ENCODE data around the gene NUMA1.

The NUMA1 gene

DNA sequence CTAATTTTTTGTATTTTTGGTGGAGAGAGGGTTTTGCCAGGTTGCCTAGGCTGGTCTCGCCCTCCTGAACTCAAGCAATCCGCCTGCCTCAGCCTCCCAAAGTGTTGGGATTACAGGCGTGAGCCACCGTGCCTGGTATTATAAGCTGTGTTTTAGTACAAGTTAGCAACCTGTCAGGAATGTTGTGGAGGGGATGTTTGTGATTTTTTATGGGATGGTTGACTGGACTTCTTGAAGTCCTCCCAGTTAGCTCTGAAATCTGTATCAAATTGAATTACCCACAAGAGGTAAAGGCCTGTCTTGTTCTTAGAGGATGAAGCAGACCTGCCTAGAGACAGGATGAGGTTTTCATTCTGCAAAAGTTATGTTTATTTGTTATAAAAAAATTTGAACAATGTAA, 115.7 kb downstream of the NUMA1 start:
- DNase-seq (ENCODE audit: low spot score): no peak

DNA sequence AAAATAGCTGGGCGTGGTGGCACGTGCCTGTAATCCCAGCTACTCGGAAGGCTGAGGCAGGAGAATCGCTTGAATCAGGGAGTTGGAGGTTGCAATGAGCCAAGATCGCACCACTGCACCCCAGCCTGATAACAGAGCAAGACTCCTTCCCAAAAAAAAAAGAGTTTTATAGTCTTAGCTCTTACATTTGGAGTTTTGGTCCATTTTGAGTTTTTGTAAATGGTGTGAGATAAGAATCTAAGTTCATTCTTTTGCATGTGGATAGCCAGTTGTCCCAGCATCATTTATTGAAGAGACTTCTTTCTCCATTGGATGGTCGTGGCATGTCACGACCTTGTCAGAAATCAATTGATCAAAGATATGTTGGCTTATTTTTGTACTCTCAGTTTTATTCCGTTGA, 116.9 kb downstream of the NUMA1 start:
- no peak for DNase-seq (ENCODE audit: low spot score)

DNA sequence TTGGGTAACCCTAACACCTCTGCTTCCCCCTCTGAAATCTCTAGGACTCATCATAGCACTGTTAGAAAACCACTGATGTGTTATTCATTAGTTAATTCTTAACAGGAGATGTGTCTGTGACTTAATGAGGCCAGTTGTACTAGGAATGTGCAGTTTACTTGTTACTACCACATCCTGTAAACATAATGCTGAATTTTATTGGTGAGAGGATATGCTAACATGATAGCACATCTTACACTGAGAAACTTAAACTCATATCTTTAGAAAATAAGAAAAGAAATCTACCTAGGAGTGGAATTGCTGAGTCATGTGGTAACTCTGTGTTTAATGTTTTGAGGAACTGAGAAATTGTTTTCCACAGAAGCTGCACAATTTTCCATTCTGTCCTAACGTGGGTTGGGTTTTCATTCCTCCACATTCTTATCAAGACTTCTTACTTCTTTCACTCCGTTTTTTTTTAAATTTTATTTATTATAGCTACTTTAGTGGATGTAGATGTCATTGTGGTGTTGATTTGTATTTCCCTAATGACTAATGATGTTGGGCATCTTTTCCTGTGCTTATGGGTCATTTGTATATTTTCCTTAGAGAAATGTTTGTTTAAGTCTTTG, 117.8 kb downstream of the NUMA1 start:
- DNase-seq (ENCODE audit: low spot score): no peak

DNA sequence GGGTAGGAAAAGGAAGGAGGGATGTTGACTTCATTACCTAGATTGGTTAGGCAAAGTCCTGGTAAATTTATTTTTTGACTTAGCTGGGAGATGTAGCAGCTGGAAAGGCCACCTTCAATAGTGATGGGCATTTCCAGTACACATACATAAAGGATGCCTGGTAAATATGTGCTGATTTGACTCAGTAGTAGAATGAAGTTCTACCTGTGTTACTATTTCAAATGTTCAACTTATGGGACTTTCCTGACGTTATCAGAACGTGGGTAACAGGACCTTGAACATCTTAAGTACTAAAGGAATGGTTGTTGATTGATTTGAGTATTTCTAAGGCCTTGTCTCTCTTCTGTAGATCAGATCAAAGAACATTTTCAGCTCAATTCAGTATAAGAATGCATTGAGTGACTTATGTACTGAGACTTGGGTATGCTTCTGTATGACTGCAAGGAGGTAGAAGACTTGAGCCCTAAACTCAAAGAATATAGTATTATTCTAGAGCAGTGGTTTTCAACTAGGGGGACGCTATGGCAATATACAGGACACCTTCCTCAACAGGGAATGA, 124.4 kb downstream of the NUMA1 start:
- no peak for DNase-seq (ENCODE audit: low spot score)

All from AG20443 (cell line).